WTC11 (cell line): ENCODE data around the gene ELOVL1. TPM values are rescaled to one million over a fixed set of nuclear protein-coding genes. Genes with fewer than 3 reads are reported as not detected.

Experiments used
- ATAC-seq: fragments of 200-7000 bp; cut with Tn5 transposase; 2 replicates; pipeline ENCODE4 v1.10.0; 2021; ENCODE audit warnings: mild to moderate bottlenecking, moderate library complexity
- CTCF ChIA-PET: fragments of 300-600 bp; sonication (Branson Sonifier 250); formaldehyde crosslinking; loops from one replicate; lab custom pipeline; 2021; ENCODE audit warnings: antibody characterized with exemption; lab: Charles Lee
- POLR2A ChIA-PET: fragments of 350-600 bp; sonication (Branson Sonifier 250); formaldehyde crosslinking; loops from one replicate; lab custom pipeline; 2021; ENCODE audit warnings: antibody characterized with exemption; lab: Charles Lee
- DNase-seq: peaks from one replicate; pipeline ENCODE4 v3.0.0; 2021; ENCODE audit warnings: low spot score
- H3K27ac Mint-ChIP-seq: 2 replicates; pipeline ENCODE4 v1.8.0; 2021; ENCODE audit warnings: mixed read lengths
- H3K27me3 Mint-ChIP-seq: 2 replicates; pipeline ENCODE4 v1.8.0; 2021; ENCODE audit warnings: low read depth, mild to moderate bottlenecking, moderate library complexity, mixed read lengths
- H3K36me3 Mint-ChIP-seq: 2 replicates; pipeline ENCODE4 v1.8.0; 2021; ENCODE audit warnings: mixed read lengths
- H3K4me1 Mint-ChIP-seq: 2 replicates; pipeline ENCODE4 v1.8.0; 2022; ENCODE audit warnings: mixed read lengths
- H3K4me3 Mint-ChIP-seq: 2 replicates; pipeline ENCODE4 v1.8.0; 2021; ENCODE audit warnings: mild to moderate bottlenecking, moderate library complexity, mixed read lengths
- H3K9me3 Mint-ChIP-seq: 2 replicates; pipeline ENCODE4 v1.8.0; 2021; ENCODE audit warnings: mixed read lengths
- ATF1 ChIP-seq: sonication (generic); formaldehyde crosslinking; IDR thresholded peaks from 2 replicates; pipeline ENCODE4 v1.8.1; 2023; ENCODE audit warnings: mild to moderate bottlenecking, moderate library complexity, missing genetic modification reagents
- CTCF ChIP-seq: fragments of 200-600 bp; IDR thresholded peaks from 2 replicates; pipeline ENCODE4 v1.8.0; 2022; ENCODE audit warnings: antibody characterized with exemption
- EMX1 ChIP-seq: fragments of 250-450 bp; sonication (Bioruptor Pico); IDR thresholded peaks from 2 replicates; pipeline ENCODE4 v1.8.0; 2021; ENCODE audit warnings: mild to moderate bottlenecking
- ERG ChIP-seq: fragments of 250-450 bp; sonication (Bioruptor Pico); IDR thresholded peaks from 2 replicates; pipeline ENCODE4 v1.8.0; 2021; ENCODE audit warnings: mild to moderate bottlenecking
- GABPB1 ChIP-seq: sonication (generic); formaldehyde crosslinking; IDR thresholded peaks from 2 replicates; pipeline ENCODE4 v1.8.1; 2023; ENCODE audit warnings: mild to moderate bottlenecking, missing genetic modification reagents
- GTF2I ChIP-seq: fragments of 250-450 bp; sonication (Bioruptor Pico); conservative IDR thresholded peaks from 2 replicates; pipeline ENCODE4 v1.4.0; 2021; ENCODE audit warnings: mild to moderate bottlenecking
- IRF1 ChIP-seq: sonication (generic); formaldehyde crosslinking; IDR thresholded peaks from 2 replicates; pipeline ENCODE4 v1.8.0; 2023; ENCODE audit warnings: missing genetic modification reagents
- KAT7 ChIP-seq: sonication (generic); formaldehyde crosslinking; IDR thresholded peaks from 2 replicates; pipeline ENCODE4 v1.8.1; 2023; ENCODE audit warnings: missing genetic modification reagents, mild to moderate bottlenecking, borderline replicate concordance
- MLX ChIP-seq: sonication (generic); formaldehyde crosslinking; IDR thresholded peaks from 2 replicates; pipeline ENCODE4 v1.8.1; 2023; ENCODE audit warnings: mild to moderate bottlenecking, missing genetic modification reagents, moderate library complexity
- NFYB ChIP-seq: sonication (generic); formaldehyde crosslinking; conservative IDR thresholded peaks from 2 replicates; pipeline ENCODE4 v1.8.0; 2022; ENCODE audit warnings: low read depth, missing genetic modification reagents
- NR2C2 ChIP-seq: sonication (generic); formaldehyde crosslinking; IDR thresholded peaks from 2 replicates; pipeline ENCODE4 v1.8.0; 2022; ENCODE audit warnings: mild to moderate bottlenecking, missing genetic modification reagents
- PRDM15 ChIP-seq: sonication (generic); formaldehyde crosslinking; IDR thresholded peaks from 2 replicates; pipeline ENCODE4 v1.8.0; 2022; ENCODE audit warnings: missing genetic modification reagents
- SMAD3 ChIP-seq: sonication (generic); formaldehyde crosslinking; IDR thresholded peaks from 2 replicates; pipeline ENCODE4 v1.8.0; 2022; ENCODE audit warnings: missing genetic modification reagents, mild to moderate bottlenecking, borderline replicate concordance
- SP1 ChIP-seq: sonication (generic); formaldehyde crosslinking; conservative IDR thresholded peaks from 2 replicates; pipeline ENCODE4 v1.8.1; 2022; ENCODE audit warnings: missing genetic modification reagents
- ZMAT4 ChIP-seq: fragments of 250-450 bp; sonication (Bioruptor Pico); IDR thresholded peaks from 2 replicates; pipeline ENCODE4 v1.9.0; 2021; ENCODE audit warnings: mild to moderate bottlenecking
- ZNF138 ChIP-seq: sonication (generic); formaldehyde crosslinking; conservative IDR thresholded peaks from 2 replicates; pipeline ENCODE4 v1.8.1; 2022; ENCODE audit warnings: mild to moderate bottlenecking, moderate library complexity, missing genetic modification reagents
- ZNF423 ChIP-seq: fragments of 250-450 bp; sonication (Bioruptor Pico); IDR thresholded peaks from 2 replicates; pipeline ENCODE4 v2.1.2; 2022; ENCODE audit warnings: mild to moderate bottlenecking, moderate library complexity
- ZNF671 ChIP-seq: fragments of 250-450 bp; sonication (Bioruptor Pico); IDR thresholded peaks from 2 replicates; pipeline ENCODE4 v1.8.0; 2021; ENCODE audit warnings: mild to moderate bottlenecking
- total RNA-seq: library from RNA; stranded (reverse); gene quantifications from 3 replicates; pipeline ENCODE4 v1.2.3, GENCODE V29; 2021
- TF ChIP-seq, protein P1 (sequence below): sonication (generic); formaldehyde crosslinking; IDR thresholded peaks from 2 replicates; pipeline ENCODE4 v1.8.1; 2023; ENCODE audit warnings: mild to moderate bottlenecking, missing genetic modification reagents, borderline replicate concordance

The ELOVL1 gene
- total RNA-seq, 1 experiment from 2014 or later, result 26.6 TPM

DNA sequence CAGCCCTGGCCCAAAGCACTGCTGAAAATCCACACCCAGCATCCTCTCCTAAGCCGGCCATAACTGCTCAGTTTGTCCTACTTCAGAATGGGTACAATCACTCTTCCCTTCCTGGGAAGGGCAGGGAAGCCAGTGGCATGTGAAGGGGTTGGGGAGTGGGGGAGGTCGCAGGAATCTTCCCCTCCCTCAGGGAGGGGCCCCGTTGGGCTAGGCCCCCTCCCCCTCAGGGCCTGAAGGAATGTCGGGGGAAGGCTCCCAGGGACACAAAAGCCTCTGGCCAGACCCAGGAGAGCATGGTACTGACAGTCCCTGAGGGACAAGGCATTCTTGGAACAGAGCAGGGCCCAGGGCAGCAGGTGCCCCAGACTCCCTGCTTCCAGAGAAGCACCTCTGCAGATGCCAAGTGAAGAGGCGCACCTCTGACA is 1.2 kb downstream of the ELOVL1 start:
- peaks cover 26% of the 10 kb centered on the region for H3K4me1 Mint-ChIP-seq
- ChIA-PET CTCF (interaction anchor here (0.6 to 2.5 kb wide), 2 partner anchors 9 to 13 kb away, joined by 3 to 23 read pairs; partner anchors contain the start of gene CDC20), POLR2A (no interaction called here)
- peak; percentile 1 for ATAC-seq
- H3K4me3 Mint-ChIP-seq, result peak overlapping the region; percentile 81
- DNase-seq, result peak; percentile 30
- H3K36me3 Mint-ChIP-seq, result peaks cover 30% of the 10 kb centered on the region
- no peak overlapping the region for H3K27ac Mint-ChIP-seq
- H3K27me3 Mint-ChIP-seq, result no peaks in the 10 kb centered on the region
- H3K9me3 Mint-ChIP-seq, result no peaks in the 10 kb centered on the region
- TF ChIP-seq GTF2I (CRISPR knock-in tag) (peak; percentile 71; the same call in 1 of the 2 replicates), CTCF (no peak)

DNA sequence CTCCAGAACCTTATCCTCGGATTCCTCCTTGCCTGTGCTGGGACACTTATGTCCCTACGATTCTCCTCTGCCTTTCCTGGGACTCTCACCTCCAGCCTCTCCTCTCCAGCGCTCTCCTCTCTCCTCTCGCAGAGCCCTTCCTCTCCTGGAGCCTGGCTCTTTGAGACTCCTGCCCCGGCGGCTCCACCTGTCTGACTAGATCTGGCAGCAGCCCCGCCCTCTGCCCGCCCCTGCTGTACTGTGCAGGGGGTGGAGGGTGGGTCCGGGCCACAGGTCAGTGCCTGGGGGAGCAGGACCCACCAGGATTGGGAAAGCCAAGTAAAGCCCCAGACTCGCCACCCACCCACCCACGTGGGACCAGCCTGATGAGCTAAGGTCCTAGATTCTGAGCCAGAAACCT is 1.6 kb downstream of the ELOVL1 start:
- Mint-ChIP-seq H3K4me3 (peak overlapping the region; percentile 81), H3K36me3 (peaks cover 34% of the 10 kb centered on the region), H3K27me3 (no peaks in the 10 kb centered on the region), H3K4me1 (peaks cover 31% of the 10 kb centered on the region), H3K27ac (peak overlapping the region; percentile 88), H3K9me3 (no peaks in the 10 kb centered on the region)
- DNase-seq, result peak; percentile 69
- CTCF ChIA-PET, result interaction anchor here (0.6 kb wide), 1 partner anchor 13 kb away, joined by 3 read pairs; no protein-coding TSS in a partner anchor
- peak; percentile 40 for ATAC-seq
- POLR2A ChIA-PET, result no interaction called here
- TF ChIP-seq SP1 (CRISPR knock-in tag), result 0 out of 2 replicates have a peak, but pooled peaks have one; percentile 13
- no peak for TF ChIP-seq ATF1 (CRISPR knock-in tag)
- no peak for TF ChIP-seq PRDM15 (CRISPR knock-in tag)
- no peak for TF ChIP-seq NR2C2
- no peak for TF ChIP-seq ZNF138 (CRISPR knock-in tag)

DNA sequence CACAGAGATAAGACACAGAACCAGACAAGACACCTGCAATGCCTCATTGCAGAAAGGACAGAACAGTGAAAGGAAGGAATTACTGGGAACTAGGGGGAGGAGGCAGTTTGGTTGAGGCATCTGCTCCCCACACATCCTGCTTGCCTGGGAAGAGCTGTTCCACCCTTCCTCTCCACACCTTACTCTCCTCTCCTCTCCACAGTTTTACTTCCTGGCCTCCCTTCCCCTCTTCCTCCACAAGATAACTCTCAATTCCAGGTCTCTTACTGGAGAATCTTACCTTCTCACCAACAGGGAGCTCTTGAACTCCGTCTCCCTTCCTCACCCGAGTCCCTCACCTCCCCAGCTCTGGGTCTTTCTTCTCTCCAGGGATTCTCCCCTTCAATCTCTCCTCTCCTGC is 2.1 kb downstream of the ELOVL1 start:
- Mint-ChIP-seq H3K27ac (no peak overlapping the region; the same call in 1 of the 2 replicates), H3K27me3 (no peaks in the 10 kb centered on the region), H3K9me3 (no peaks in the 10 kb centered on the region), H3K36me3 (peaks cover 39% of the 10 kb centered on the region), H3K4me3 (peak overlapping the region; percentile 81), H3K4me1 (peaks cover 36% of the 10 kb centered on the region)
- DNase-seq (no peak), ATAC-seq (no peak)
- ChIA-PET POLR2A (no interaction called here), CTCF (no interaction called here)
- TF ChIP-seq ERG (no peak), ZNF671 (CRISPR knock-in tag) (no peak), GABPB1 (no peak), IRF1 (CRISPR knock-in tag) (no peak), ZMAT4 (CRISPR knock-in tag) (no peak), SMAD3 (no peak), NFYB (CRISPR knock-in tag) (no peak), ATF1 (CRISPR knock-in tag) (no peak), ZNF423 (CRISPR knock-in tag) (no peak), KAT7 (CRISPR knock-in tag) (no peak), MLX (no peak), EMX1 (CRISPR knock-in tag) (no peak)
- TF ChIP-seq, protein P1, sequence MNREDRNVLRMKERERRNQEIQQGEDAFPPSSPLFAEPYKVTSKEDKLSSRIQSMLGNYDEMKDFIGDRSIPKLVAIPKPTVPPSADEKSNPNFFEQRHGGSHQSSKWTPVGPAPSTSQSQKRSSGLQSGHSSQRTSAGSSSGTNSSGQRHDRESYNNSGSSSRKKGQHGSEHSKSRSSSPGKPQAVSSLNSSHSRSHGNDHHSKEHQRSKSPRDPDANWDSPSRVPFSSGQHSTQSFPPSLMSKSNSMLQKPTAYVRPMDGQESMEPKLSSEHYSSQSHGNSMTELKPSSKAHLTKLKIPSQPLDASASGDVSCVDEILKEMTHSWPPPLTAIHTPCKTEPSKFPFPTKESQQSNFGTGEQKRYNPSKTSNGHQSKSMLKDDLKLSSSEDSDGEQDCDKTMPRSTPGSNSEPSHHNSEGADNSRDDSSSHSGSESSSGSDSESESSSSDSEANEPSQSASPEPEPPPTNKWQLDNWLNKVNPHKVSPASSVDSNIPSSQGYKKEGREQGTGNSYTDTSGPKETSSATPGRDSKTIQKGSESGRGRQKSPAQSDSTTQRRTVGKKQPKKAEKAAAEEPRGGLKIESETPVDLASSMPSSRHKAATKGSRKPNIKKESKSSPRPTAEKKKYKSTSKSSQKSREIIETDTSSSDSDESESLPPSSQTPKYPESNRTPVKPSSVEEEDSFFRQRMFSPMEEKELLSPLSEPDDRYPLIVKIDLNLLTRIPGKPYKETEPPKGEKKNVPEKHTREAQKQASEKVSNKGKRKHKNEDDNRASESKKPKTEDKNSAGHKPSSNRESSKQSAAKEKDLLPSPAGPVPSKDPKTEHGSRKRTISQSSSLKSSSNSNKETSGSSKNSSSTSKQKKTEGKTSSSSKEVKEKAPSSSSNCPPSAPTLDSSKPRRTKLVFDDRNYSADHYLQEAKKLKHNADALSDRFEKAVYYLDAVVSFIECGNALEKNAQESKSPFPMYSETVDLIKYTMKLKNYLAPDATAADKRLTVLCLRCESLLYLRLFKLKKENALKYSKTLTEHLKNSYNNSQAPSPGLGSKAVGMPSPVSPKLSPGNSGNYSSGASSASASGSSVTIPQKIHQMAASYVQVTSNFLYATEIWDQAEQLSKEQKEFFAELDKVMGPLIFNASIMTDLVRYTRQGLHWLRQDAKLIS (CRISPR knock-in tag), result no peak
